NB4 (cell line): ENCODE measurements around the gene GMDS.

Experiments used
- DNase-seq: peaks from one replicate; pipeline ENCODE4 v3.0.0; 2010; ENCODE audit warnings: low read depth
- H3K4me3 ChIP-seq: one replicate; pipeline ENCODE4 v1.5.1; 2011; ENCODE audit warnings: mild to moderate bottlenecking, low read depth, low read length, moderate library complexity
- MYC ChIP-seq: IDR thresholded peaks from 2 replicates; pipeline ENCODE4 v1.6.1; 2011; ENCODE audit warnings: low read depth, low read length
- POLR2A ChIP-seq: IDR thresholded peaks from 2 replicates; pipeline ENCODE4 v1.6.1; 2011; ENCODE audit warnings: mild to moderate bottlenecking; ENCODE audit not compliant: insufficient read length; ENCODE audit errors: extremely low read depth
- TF ChIP-seq, protein P1 (sequence below): IDR thresholded peaks from one replicate; pipeline ENCODE4 v1.5.1; 2012; ENCODE audit warnings: low read depth, low read length
- TF ChIP-seq, protein P2 (sequence below): IDR thresholded peaks from 2 replicates; pipeline ENCODE4 v1.6.1; 2011; ENCODE audit warnings: low read depth, low read length

Gene GMDS

DNA sequence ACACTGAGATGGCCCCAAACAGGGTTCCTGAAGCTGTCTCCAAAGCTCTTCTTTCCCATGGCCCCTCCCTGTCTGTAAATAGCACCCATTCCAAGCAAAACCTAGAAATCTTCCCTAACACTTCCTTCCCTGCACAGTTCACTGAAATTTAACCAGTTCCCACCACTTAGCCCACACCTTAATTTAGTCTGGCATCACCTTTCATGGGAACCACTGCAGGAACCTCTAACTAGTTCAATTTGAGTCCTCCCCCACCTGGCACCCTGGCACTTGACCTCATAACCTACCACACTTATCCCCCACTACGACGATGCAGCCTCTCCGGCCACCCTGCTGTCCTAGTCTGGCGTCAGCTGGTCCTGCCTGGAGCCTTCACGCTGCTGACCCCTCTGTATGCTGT, 278.7 kb downstream of the GMDS start:
- TF ChIP-seq, protein P1, sequence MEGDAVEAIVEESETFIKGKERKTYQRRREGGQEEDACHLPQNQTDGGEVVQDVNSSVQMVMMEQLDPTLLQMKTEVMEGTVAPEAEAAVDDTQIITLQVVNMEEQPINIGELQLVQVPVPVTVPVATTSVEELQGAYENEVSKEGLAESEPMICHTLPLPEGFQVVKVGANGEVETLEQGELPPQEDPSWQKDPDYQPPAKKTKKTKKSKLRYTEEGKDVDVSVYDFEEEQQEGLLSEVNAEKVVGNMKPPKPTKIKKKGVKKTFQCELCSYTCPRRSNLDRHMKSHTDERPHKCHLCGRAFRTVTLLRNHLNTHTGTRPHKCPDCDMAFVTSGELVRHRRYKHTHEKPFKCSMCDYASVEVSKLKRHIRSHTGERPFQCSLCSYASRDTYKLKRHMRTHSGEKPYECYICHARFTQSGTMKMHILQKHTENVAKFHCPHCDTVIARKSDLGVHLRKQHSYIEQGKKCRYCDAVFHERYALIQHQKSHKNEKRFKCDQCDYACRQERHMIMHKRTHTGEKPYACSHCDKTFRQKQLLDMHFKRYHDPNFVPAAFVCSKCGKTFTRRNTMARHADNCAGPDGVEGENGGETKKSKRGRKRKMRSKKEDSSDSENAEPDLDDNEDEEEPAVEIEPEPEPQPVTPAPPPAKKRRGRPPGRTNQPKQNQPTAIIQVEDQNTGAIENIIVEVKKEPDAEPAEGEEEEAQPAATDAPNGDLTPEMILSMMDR: no peak
- no peak for TF ChIP-seq MYC
- no peak for TF ChIP-seq POLR2A
- TF ChIP-seq, protein P2, sequence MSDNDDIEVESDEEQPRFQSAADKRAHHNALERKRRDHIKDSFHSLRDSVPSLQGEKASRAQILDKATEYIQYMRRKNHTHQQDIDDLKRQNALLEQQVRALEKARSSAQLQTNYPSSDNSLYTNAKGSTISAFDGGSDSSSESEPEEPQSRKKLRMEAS: no peak
- no peak overlapping the region for H3K4me3 ChIP-seq
- no peak for DNase-seq

DNA sequence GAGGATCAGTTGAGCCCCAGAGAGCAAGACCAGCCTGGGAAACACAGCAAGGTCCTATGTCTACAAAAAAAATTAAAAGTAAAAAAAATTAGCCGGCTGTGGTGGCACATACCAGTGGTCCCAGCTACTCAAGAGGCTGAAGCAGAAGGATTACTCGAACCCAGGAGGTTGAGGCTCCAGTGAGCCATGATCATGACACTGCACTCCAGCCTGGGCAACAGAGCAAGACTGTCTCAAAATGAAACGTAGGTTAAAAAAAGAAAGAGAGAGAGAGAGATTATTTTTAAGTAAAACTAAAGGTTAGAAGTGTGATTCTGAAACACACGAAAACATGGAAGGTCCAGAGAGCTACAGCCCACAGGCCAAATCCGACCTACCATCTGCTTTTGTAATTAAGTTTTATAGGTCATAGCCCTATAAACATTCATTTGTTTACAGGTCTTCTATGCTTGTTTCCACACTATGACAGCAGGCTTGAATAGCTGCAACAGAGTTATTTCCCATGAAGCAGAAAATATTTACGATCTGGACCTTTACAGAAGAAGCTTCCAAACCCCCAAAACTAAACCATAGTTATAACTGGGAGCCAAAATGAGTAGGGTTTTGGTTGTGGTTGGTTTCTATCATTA, 279.7 kb downstream of the GMDS start:
- no peak for DNase-seq
- TF ChIP-seq, protein P2: no peak
- TF ChIP-seq MYC (no peak), POLR2A (no peak)
- TF ChIP-seq, protein P1: no peak
- no peak overlapping the region for H3K4me3 ChIP-seq

DNA sequence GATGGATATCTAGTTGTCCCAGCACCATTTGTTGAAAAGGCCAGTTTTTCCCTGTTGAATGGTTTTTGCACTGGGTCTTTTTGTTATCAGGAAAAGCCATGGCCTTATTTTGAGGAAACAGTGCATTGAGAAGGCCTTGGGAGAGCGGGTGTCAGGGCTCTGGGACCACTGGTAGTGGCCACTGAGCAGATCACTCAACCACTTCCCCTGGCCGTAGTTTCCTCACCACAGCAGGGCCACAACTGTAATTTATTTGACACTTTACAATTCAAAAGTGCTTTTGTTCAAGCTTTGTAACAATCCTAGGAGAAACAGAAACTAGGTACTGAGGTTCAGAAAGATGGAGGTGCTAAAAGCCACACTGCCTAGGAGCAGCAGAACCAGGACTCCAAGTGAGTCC, 281.8 kb downstream of the GMDS start:
- TF ChIP-seq, protein P2: no peak
- TF ChIP-seq, protein P1: no peak
- TF ChIP-seq MYC: no peak
- no peak for TF ChIP-seq POLR2A
- peak; percentile 28 for DNase-seq
- no peak overlapping the region for H3K4me3 ChIP-seq

DNA sequence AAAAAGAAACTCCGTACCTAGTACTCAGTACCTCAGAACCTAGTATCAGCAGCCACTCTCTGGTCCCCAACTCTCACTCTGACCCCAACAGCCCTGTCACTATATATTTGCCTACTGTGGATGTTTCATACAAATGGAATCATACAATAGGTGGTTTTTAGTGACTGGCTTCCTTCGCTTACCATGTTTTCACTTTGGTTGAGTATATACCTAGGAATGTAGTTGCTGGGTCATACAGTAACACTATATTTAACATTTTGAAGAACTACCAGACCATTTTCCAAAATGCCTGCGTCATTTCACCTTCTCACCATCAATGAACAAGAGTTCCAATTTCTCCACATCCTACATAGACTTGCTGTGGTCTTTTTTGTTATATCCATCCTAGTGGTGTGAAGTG, 283.2 kb downstream of the GMDS start:
- no peak for DNase-seq
- TF ChIP-seq MYC: no peak
- TF ChIP-seq, protein P1: no peak
- TF ChIP-seq, protein P2: no peak
- no peak for TF ChIP-seq POLR2A
- H3K4me3 ChIP-seq: no peak overlapping the region

DNA sequence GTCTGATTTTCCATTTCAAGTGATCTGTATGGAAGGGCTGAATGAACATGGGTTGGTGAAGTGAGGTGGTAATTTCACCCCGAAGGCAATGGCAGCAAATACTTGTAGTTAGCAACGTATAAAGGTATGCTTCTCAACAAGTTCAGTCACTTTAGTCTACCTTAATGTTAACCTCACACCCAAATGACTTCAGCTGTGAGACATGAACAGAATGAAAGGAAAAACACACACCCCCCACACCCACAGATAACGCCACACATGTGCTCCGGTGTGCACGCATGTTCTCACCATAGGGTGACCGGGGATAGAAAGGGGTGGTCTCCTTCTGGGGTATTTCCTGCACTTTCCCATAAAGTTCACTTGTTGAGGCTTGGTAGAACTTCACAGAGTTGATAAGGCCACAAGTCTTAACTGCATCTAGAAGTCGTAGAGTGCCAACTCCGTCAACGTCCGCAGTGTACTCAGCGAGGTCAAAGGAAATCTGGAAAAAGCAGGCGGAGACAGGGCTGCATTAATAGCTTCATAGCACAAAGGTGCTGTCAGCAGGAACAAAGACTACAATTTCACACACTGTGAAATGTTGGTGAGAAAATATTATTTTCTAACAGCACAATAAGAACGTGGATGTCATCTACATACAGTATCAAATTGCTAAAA, 284.8 kb downstream of the GMDS start:
- DNase-seq: no peak
- H3K4me3 ChIP-seq: no peak overlapping the region
- TF ChIP-seq, protein P1: no peak
- TF ChIP-seq, protein P2: no peak
- TF ChIP-seq POLR2A (no peak), MYC (no peak)
